ENCODE results near the gene SLMAP. TPM values are rescaled to one million over a fixed set of nuclear protein-coding genes. Genes with fewer than 3 reads are reported as not detected.

Gene SLMAP
- total and polyA plus RNA-seq, 2 of the 4 experiments (the other 2 are of a cell fraction), result 15.5 to 26.5 TPM

- H2AK5ac ChIP-seq (ENCODE audit: low read depth, low read length), result no peak overlapping the region
- ChIA-PET POLR2A (ENCODE audit: unreplicated experiment) (no interaction called here), CTCF (no interaction called here)
- H4K91ac ChIP-seq (ENCODE audit: insufficient read depth, low read depth, low read length), result no peak overlapping the region
- H4K8ac ChIP-seq (ENCODE audit: low read depth in 2 of 2, low read length in 2 of 2), result no peak overlapping the region
- TF ChIP-seq POLR2A (IDR thresholded peaks at IDR 0.05; ENCODE audit: low read depth, low read length), result no peak
- no peak overlapping the region for H3K4me3 ChIP-seq (ENCODE audit: insufficient read depth, low read depth, low read length)
- DNase-seq, result no peak
- no peak overlapping the region for H2BK15ac ChIP-seq (ENCODE audit: low read depth, low read length)
- H3K9me1 ChIP-seq (ENCODE audit: insufficient read depth, low read length), result no peaks in the 10 kb centered on the region
- in situ Hi-C loops (cut with MboI; ENCODE audit: low sequenced_read_pairs) (no loop called here), intact Hi-C loops (cut with micrococcal nuclease) (no loop called here), dilution Hi-C loops (cut with HindIII; ENCODE audit: low sequenced_read_pairs, unreplicated experiment) (no loop called here)
- H4K5ac ChIP-seq (ENCODE audit: low read depth, low read length), result no peak overlapping the region
- no peak overlapping the region for H2BK20ac ChIP-seq (ENCODE audit: low read depth, low read length)
- H2BK120ac ChIP-seq (ENCODE audit: low read depth, low read length), result no peak overlapping the region
- no peak overlapping the region for H3K56ac ChIP-seq (ENCODE audit: extremely low read depth, insufficient read depth, low read length)
- H3K23ac ChIP-seq (ENCODE audit: low read depth, low read length), result no peak overlapping the region
- no peak overlapping the region for H3K14ac ChIP-seq (replicated peaks; ENCODE audit: low read depth, low read length)
- no peaks in the 10 kb centered on the region for H4K20me1 ChIP-seq (ENCODE audit: insufficient read depth, low read length)
- H2AFZ ChIP-seq (replicated peaks; ENCODE audit: low read length, poor library complexity), result no peak overlapping the region
- H3K4me1 ChIP-seq (ENCODE audit: control insufficient read depth, insufficient read depth, low read length), result no peaks in the 10 kb centered on the region
- no TSS peak for BruUV-seq (replicated peaks)
- no peaks in the 10 kb centered on the region for H3K79me1 ChIP-seq (ENCODE audit: low read depth in 1 of 2, low read length in 2 of 2)
- no peak overlapping the region for H3K4me2 ChIP-seq (ENCODE audit: low read depth, low read length)
- H3K27me3 ChIP-seq (ENCODE audit: control insufficient read depth, insufficient read depth, low read length), result no peaks in the 10 kb centered on the region
- H3K9me3 ChIP-seq (ENCODE audit: control insufficient read depth, insufficient read depth, low read length), result no peaks in the 10 kb centered on the region
- H3K18ac ChIP-seq (ENCODE audit: low read depth, low read length), result no peak overlapping the region
- no peak overlapping the region for H3K9ac ChIP-seq (ENCODE audit: low read depth, low read length)
- no peak overlapping the region for H2BK5ac ChIP-seq (ENCODE audit: low read depth, low read length, poor library complexity, severe bottlenecking)
- no peak overlapping the region for H3K4ac ChIP-seq (ENCODE audit: low read depth, low read length)
- no peak for ATAC-seq (ENCODE audit: low read depth)
- no peak overlapping the region for H3K27ac ChIP-seq (ENCODE audit: insufficient read depth, low read length)
- no peaks in the 10 kb centered on the region for H3K36me3 ChIP-seq (ENCODE audit: control insufficient read depth, insufficient read depth, low read length)
- H2AK9ac ChIP-seq (replicated peaks; ENCODE audit: low read depth, low read length, poor library complexity), result no peak overlapping the region
- WGBS, 2 experiments (ENCODE audit: extremely low coverage in 2 of 2, insufficient read length in 1 of 2), result 40% methylated on average over 1 of the region's 4 CpGs; no CpG with 5 or more reads in 1 of the 2 experiments
Measured at GRCh38 chr3:57715686-57716085, 40.4 kb upstream of the SLMAP start.
